ENCODE measurements around the gene ADAD2. TPM values are rescaled to one million over a fixed set of nuclear protein-coding genes. Genes with fewer than 3 reads are reported as not detected.

Gene ADAD2
- total RNA-seq, 3 donors from 2014 or later (not counting 1 experiment from before 2014, with no cell fraction given): not detected

- Mint-ChIP-seq H3K4me1 (no peaks in the 10 kb centered on the region), H3K4me3 (no peak overlapping the region), H3K9me3 (no peaks in the 10 kb centered on the region), H3K27ac (no peak overlapping the region), H3K36me3 (no peaks in the 10 kb centered on the region), H3K27me3 (ENCODE audit: low read depth in 2 of 2) (peaks cover 0 to 12% of the 10 kb centered on the region in 2 donors)
- Histone ChIP-seq H3K4me3 (ENCODE audit: low read length) (no peak overlapping the region), H3K4me1 (ENCODE audit: control insufficient read depth, insufficient read depth, low read length) (no peaks in the 10 kb centered on the region), H3K27me3 (ENCODE audit: control insufficient read depth, insufficient read depth, low read length) (no peaks in the 10 kb centered on the region), H3K36me3 (ENCODE audit: control insufficient read depth, insufficient read depth, low read length) (no peaks in the 10 kb centered on the region), H3K9me3 (ENCODE audit: control insufficient read depth, insufficient read depth, low read length) (no peaks in the 10 kb centered on the region), H3K27ac (ENCODE audit: low read length) (no peak overlapping the region)
- no peak for DNase-seq
- 90% methylated on average over 6 of the region's 6 CpGs for WGBS (ENCODE audit: insufficient coverage)
- no peak for TF ChIP-seq CTCF (IDR thresholded peaks at IDR 0.05)
- intact Hi-C loops (cut with micrococcal nuclease): no loop called here
- ATAC-seq: no peak
These were observed 36.6 kb downstream of the ADAD2 start for GRCh38 chr16:84227548-84227947.

- no peak for DNase-seq
- no peak overlapping the region for H3K27ac ChIP-seq (ENCODE audit: low read length)
- intact Hi-C loops (cut with micrococcal nuclease): no loop called here
- WGBS (ENCODE audit: insufficient coverage): 27% methylated on average over 18 of the region's 18 CpGs
- H3K4me1 Mint-ChIP-seq: no peaks in the 10 kb centered on the region
- no peaks in the 10 kb centered on the region for H3K36me3 Mint-ChIP-seq
- H3K27me3 ChIP-seq (ENCODE audit: control insufficient read depth, insufficient read depth, low read length): no peaks in the 10 kb centered on the region
- no peaks in the 10 kb centered on the region for H3K9me3 Mint-ChIP-seq
- ATAC-seq: no peak
- H3K4me1 ChIP-seq (ENCODE audit: control insufficient read depth, insufficient read depth, low read length): no peaks in the 10 kb centered on the region
- peaks cover 0 to 12% of the 10 kb centered on the region in 2 donors for H3K27me3 Mint-ChIP-seq (ENCODE audit: low read depth in 2 of 2)
- no peaks in the 10 kb centered on the region for H3K9me3 ChIP-seq (ENCODE audit: control insufficient read depth, insufficient read depth, low read length)
- H3K4me3 Mint-ChIP-seq: no peak overlapping the region
- TF ChIP-seq CTCF (IDR thresholded peaks at IDR 0.05): no peak
- no peaks in the 10 kb centered on the region for H3K36me3 ChIP-seq (ENCODE audit: control insufficient read depth, insufficient read depth, low read length)
- H3K27ac Mint-ChIP-seq: no peak overlapping the region
- H3K4me3 ChIP-seq (ENCODE audit: low read length): no peak overlapping the region
These were observed 37.4 kb downstream of the ADAD2 start for GRCh38 chr16:84228256-84228838.

DNA sequence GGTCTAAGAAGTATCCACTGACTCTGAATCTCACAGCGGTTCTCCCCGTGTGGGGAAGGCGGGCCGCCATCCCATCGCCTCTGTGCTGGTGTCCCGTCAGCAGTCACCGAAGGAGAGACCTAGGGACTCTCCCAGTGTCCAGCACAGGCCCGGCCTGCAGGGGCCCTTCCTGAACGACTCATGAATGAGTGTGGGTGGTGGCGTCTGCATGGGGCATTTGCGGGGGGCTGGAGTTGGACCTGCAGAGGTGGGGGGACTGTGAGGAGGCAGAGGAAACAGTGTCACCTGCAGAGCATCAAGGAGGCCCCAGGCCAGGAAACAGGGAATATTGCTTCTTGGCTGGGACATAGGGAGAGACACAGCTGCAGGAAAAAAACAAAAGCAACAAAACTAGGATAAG lies 38.5 kb downstream of the ADAD2 start:
- Mint-ChIP-seq H3K4me3 (no peak overlapping the region), H3K9me3 (no peaks in the 10 kb centered on the region), H3K4me1 (no peaks in the 10 kb centered on the region), H3K27ac (no peak overlapping the region), H3K27me3 (ENCODE audit: low read depth in 2 of 2) (peaks cover 0 to 12% of the 10 kb centered on the region in 2 donors), H3K36me3 (no peaks in the 10 kb centered on the region)
- DNase-seq (no peak), ATAC-seq (no peak)
- no peaks in the 10 kb centered on the region for H3K4me1 ChIP-seq (ENCODE audit: control insufficient read depth, insufficient read depth, low read length)
- H3K9me3 ChIP-seq (ENCODE audit: control insufficient read depth, insufficient read depth, low read length): no peaks in the 10 kb centered on the region
- intact Hi-C loops (cut with micrococcal nuclease): no loop called here
- WGBS (ENCODE audit: insufficient coverage): 92% methylated on average over 11 of the region's 11 CpGs
- H3K4me3 ChIP-seq (ENCODE audit: low read length): no peak overlapping the region
- TF ChIP-seq CTCF (IDR thresholded peaks at IDR 0.05): no peak
- no peak overlapping the region for H3K27ac ChIP-seq (ENCODE audit: low read length)
- no peaks in the 10 kb centered on the region for H3K36me3 ChIP-seq (ENCODE audit: control insufficient read depth, insufficient read depth, low read length)
- H3K27me3 ChIP-seq (ENCODE audit: control insufficient read depth, insufficient read depth, low read length): no peaks in the 10 kb centered on the region

DNA sequence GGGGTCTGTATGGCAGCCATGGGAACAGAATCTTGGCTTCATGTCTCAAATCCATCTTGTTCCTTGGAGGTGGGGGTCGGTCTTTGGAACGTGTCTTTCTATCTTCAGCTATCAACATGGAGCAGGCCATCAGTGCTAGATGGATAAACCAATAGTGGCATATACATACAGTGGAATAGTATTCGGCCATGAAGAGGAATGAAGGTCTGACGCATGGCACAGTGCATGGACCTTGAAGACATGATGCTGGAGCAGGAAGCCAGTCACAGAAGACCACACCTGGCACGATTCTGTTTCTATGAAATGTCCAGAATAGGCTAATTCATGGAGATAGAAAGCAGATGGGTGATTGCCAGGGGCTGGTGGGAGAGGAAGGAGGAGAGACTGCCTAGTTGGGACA lies 41.1 kb downstream of the ADAD2 start:
- Histone ChIP-seq H3K36me3 (ENCODE audit: control insufficient read depth, insufficient read depth, low read length) (no peaks in the 10 kb centered on the region), H3K27me3 (ENCODE audit: control insufficient read depth, insufficient read depth, low read length) (no peaks in the 10 kb centered on the region), H3K4me1 (ENCODE audit: control insufficient read depth, insufficient read depth, low read length) (no peaks in the 10 kb centered on the region), H3K4me3 (ENCODE audit: low read length) (no peak overlapping the region), H3K27ac (ENCODE audit: low read length) (no peak overlapping the region), H3K9me3 (ENCODE audit: control insufficient read depth, insufficient read depth, low read length) (no peaks in the 10 kb centered on the region)
- TF ChIP-seq CTCF (IDR thresholded peaks at IDR 0.05): no peak
- Mint-ChIP-seq H3K27me3 (ENCODE audit: low read depth in 2 of 2) (peaks cover 0 to 10% of the 10 kb centered on the region in 2 donors), H3K9me3 (no peaks in the 10 kb centered on the region), H3K4me1 (no peaks in the 10 kb centered on the region), H3K27ac (no peak overlapping the region), H3K4me3 (no peak overlapping the region), H3K36me3 (no peaks in the 10 kb centered on the region)
- ATAC-seq: no peak
- intact Hi-C loops (cut with micrococcal nuclease): no loop called here
- DNase-seq: no peak
- 82% methylated on average over 5 of the region's 5 CpGs for WGBS (ENCODE audit: insufficient coverage)

All from natural killer cell (primary cell).